ENCODE results near the gene C16orf95.
"Not testable (repeated sequence)": the region's sequence is repeated elsewhere in the genome, so short reads cannot be mapped to it uniquely, and the experiment has no call there.

C16orf95 gene, protein sequence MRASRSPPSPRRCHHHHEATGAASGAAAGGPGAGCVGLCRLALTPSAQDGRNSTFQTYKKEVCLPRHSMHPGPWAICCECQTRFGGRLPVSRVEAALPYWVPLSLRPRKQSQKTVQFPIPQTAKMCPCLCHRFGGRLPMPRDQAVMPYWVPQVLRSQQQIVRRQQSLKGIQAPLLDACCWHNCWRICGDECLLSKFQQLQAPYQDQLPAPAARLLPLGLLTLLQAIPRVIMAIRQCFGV

DNA sequence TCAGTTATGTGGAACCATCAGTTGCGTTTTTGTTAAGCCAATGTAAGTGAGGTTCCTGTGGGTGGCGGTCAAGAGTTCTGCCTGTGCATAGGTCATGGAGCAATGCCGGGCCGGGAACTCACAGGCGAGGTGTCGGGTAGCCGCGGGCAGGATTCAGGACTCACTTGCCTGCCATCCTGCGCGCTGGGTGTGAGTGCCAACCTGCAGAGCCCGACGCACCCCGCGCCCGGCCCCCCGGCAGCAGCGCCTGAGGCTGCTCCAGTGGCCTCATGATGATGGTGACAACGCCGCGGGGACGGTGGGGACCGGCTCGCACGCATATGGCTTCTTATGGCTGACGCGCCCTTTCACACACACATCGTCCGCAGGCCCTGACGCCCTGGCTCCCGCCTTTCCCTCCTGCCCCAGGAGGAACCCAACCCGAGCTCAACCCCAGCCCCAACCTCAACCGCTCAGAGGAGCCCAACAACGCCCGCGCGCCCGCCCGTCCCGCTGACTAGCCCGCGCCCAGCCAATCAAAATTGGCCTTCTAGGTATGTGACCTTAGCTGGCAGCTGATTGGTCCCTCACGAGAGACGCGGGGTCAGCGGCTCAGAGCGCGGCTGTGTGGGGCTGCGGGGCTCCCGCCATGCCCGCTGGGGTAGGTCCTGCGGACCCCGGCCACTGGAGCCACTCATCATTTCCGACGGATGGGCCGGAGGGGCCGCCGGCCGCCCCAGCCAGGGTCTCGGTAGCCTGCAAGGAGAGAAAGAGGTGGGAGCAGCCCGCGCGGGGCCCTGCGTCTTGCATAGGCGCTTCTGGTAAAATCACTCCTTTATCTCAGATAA, at the start of gene C16orf95:
C16orf95 (minus strand) TSS at position 470 of the 827 bp plus-strand sequence; CDS start at position 320, 150 bp downstream.
- peak; percentile 95 for DNase-seq

DNA sequence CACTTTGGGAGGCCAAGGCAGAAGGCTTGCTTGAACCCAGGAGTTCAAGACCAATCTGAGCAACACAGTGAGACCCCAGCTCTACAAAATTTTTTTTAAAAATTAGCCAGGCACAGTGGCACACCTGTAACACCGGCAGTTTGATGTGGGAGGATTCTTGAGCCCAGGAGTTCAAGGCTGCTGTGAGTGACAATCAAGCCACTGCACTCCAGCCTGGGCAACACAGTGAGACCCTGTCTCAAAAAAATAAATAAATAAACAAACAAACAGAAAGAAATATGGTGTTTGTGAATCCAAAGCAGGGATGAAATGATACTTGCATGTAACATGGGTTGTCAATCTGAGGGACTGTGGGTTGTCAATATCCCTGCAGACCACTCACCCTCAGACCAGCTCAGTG, 49.7 kb upstream of the C16orf95 start:
- no peak for DNase-seq

DNA sequence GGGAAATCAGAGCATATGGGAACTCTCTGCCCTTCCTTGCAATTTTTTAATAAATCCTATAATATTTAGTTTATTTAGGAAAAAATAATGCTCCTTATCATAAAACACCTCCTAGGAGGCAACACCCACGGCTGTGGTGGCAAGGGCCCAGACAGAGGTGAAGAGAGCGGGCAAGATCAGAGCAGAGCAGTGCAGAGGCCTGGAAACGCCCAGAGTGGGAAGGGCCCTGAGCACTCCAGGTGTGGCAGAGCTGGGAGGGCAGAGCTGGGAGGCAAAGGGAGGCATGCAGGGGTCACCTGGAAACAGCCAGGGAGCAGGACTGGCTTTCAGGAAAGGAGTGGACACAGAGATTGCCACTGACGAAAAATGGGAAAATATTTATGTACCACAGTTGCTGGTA, 49.1 kb upstream of the C16orf95 start:
- DNase-seq: no peak

DNA sequence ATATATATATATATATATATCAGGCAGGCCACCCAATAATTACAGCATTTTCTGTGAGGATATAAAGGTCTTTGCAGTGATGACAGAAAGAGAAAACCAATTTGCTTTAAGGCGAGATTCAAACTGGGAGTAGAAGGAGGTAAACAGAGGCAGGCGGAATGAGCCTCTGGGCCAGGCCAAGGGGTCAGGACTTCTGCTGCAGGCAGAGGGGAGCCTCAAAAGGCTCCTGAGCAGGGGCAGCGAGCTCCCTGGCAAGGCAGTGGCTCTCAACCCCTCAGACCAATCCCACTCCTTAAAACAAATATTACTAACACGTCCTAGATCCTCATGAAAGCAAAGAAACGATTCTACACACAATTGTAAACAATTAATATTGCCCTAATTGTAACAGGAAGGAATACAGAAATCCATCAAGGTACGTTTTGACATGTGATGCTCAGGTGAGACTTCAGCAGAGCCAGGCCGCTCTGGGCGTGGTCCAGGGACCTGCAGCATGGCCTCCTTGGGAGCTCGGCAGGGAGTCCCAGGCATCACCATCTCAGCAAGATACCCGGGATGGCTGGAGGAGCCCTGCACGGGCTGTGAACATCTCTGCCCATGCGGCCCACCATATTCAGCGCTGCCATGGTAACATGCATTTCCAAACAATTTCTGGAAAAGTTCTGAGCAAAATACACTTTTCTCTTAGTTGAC, 48.0 kb upstream of the C16orf95 start:
- no peak for DNase-seq

DNA sequence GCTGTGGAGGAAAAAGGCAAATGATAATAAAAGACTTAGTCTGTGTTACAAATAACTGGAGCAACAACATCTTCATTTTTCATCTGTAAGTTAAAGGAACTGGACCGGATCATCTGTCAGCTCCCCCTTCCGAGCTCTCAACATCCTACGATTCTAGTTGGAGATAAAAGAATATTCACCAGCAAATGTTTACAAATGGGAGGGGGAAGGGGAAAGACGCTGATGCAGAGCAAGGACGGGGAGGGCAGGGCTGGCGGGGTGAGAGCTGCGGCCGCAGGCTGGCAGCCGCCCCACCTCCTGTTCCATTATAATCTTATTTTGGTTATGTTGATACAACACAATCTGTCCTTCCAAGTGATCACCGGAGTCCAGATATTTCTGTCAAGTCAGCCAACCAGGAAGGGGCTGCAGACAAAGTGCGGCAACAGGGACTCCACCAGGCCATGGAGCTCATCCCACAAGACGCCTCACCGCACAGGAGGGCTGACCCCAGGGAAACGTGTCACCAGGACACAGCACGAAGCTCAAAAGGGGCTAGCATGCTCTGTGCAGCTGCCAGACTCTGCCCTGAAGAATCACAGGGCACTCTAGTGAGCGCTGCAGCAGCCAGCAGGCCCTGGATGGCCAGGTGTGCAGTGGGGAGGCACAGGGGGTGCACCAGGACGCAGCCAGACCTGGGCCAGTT, 46.7 kb upstream of the C16orf95 start:
- no peak for DNase-seq

DNA sequence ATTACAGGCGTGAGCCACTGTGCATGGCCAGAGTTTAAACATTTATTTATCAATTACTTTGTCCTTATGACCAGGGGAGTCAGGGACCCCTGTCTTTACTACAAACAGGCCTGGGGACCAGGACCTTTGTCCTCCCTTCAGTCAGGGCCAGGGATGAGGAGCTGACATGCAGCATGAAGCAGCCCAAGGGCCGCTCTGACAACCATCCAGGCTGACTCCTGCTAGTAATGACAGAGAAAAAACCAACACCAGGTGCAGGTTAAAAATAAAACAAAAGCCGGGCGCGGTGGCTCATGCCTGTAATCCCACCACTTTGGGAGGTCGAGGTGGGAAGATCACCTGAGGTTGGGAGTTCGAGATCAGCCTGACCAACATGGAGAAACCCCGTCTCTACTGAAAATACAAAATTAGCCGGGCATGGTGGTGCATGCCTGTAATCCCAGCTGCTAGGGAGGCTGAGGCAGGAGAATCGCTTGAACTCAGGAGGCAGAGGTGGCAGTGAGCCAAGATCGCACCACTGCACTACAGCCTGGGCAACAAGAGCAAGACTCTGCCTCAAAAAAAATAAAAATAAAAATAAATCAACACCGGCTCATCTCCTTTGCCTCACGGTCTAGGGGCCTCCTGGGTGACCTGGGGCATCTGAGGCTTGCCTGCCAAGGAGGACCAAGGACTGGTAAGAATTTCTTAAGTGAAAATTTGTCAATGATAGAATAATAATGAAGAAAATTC, 45.8 kb upstream of the C16orf95 start:
- DNase-seq: not testable (repeated sequence)

DNA sequence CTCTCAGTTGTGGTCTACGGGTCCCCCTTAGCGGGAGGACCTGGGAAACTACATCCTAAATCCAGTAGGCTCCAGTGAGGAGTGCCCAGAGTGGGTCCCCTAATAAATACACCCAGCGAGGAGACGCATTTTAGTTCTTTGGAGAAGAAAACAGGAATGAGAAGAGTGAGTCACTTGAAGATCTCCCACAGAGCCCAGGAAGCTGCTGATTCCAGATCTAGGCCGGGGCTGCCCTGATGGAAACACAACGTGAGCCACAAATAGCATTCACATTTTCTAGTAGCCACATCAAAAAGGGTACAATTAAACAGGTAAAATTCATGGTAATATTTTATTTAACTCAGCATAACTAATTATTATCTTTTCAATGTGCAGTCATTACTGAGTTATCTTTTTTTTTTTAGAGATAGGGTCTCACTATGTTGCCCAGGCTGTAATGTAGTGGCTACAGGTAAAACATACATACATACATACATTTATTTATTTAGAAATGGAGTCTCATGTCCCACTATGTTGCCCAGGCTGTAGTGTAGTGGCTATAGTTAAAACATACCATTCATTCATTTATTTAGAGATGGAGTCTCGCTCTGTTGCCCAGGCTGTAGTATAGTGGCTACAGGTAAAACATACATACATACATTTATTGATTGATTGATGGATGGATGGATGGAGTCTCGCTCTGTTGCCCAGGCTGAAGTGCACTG, 44.9 kb upstream of the C16orf95 start:
- no peak for DNase-seq

DNA sequence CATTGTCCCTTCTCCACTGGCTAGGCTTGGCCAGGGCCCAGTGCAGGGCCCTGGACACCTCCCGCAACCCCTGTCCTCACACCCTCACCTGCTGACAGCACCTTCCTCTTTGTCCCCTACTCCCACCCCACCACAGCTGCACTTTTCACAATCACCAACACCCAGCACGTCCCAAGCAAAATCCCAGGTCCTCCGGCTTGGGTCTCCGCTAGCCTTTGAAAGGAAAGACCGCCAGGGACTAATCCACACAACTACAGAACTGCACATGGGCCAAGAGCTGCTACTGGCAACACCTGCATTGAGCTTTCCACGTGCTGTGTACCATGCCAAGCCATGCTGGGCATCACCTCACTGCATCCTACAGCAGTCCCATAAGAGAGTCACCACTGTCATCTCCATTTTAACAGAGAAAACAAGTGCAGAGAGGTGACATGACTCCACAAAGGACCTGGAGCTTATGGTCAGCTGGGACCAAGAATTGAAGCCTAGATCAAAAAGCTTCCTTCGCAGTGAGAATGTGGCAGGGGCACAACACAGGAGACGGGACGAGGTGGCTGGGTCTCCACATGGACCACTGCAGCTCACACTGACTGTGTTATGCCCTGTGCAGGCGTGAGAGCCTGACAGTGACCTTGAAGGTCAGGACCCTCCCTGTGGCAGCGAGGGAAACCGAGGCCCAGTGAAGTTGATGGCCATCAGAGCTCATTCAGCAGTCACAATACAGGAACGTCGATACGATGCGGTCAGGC, 43.8 kb upstream of the C16orf95 start:
- DNase-seq: no peak

DNA sequence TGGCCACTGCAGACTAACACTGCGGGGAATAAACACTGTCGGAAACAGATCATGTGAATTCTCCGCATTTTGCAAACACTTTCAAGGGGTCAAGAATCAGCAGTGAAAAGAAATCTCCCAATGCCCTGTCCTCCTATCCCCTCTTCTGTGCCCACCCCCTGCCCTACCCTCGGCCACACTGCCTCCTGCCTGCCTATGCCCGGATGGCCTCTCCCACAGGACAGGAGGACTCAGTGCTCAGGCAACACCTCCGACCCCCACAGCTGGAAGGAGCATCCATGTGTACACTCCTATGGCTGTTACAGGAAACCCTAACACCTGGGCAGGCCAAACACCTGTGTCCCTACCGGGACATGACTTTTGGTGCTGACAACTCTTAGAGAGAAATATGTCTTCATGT, 41.9 kb upstream of the C16orf95 start:
- no peak for DNase-seq

DNA sequence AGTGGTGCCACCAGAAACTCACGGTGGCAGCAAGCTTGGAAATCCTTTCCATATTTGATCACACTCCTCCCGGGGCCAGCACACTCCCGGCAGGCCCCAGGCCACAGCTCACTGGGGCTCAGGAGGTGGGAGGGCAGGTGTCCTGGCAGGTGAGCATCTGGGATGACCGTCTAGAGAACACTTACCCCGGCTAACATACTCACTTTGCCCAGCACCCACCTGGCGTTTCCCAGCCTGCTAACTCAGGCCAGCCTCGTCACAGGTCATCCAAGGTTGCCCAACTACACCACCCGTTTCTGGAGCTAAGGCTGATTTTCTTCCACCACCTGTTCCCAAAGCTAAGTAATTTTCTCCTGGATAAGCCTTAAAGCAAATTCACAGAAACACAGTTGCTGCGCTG, 41.5 kb upstream of the C16orf95 start:
- no peak for DNase-seq

DNA sequence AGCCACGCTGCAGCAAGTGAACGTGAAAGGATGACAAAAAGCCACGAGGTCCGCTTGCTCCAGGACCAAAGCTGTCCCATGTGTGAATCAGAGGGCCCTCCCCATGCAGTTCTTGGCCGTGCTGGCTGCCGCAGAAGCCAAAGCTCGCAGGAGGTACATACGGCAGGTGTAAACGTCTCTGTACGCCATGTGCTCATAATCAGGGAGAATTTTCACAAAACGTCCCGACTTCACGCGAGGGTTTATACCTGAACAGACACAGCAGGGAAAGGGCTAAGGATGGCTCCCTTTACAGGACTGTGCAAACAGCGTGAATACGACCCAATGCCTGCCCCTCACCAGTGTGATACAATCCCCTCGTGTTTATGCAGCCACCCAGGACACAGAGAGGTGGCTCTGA, 41.1 kb upstream of the C16orf95 start:
- no peak for DNase-seq

DNA sequence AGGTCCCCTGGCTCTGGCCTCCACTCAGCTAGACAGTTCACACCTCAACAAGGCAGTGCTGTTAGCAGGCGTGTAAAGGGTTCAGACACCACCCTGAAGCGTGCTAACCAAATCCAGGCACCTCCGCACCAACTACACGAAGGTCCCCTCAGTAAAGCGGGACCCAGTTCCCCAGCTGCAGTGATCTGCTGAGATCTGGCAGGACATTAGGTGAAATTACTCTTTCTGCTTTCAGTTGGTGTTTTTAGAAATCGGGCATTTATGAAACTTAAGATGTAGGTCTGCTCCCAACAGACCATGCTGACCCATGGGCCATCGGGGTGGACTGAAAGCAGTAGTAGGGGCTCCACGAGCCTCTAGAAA, 39.3 kb upstream of the C16orf95 start:
- DNase-seq: no peak

DNA sequence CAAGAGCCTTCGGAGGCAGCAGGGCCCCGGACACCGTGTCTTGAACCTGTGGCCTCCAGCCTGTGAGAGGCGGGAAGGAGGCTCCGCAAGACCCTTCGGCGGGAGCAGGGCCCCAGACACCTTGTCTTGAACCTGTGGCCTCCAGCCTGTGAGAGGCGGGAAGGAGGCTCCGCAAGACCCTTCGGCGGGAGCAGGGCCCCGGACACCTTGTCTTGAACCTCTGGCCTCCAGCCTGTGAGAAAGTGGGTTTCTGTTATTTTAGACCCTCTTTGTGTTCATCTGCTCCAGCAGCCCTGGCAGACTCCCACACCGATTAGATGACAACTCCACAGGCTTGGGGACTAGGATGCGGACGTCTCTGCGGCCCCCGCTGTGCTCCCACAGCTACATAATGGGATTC, 36.4 kb upstream of the C16orf95 start:
- DNase-seq: no peak

DNA sequence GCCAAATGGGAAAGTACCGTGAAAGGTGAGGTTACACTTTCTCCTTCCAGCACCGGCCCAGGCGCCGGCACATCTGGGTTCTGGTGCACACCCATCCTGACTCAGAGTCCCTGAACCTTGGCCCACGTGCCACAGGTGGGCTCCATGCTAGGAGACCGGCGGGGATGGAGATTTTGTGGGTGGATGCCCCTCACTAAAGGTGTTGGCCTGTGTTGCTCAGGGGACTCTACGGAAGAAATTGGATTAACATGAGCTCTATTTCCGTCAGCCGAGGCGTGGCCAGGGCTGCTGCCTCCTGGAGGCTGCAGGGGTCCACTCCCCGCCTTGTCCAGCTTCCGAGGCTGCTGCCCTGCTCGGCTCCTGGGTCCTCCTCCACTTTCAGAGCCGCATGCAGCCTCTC, 35.6 kb upstream of the C16orf95 start:
- no peak for DNase-seq

DNA sequence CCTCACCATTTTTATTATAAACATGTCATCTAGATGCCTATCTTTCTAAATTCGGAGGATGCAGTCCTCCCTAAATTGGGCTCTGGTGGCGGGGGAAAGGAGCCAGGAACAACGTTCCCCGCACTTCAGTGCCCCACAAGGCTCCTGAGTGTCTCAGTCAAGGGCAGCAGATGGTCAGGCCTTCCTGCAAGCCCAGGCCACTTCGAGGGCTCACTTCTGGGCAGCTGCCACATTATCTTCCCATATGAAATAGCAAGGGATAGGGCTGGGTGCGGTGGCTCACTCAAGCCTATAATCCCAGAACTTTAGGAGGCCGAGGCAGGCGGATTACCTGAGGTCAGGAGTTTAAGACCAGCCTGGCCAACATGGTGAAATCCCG, 34.1 kb upstream of the C16orf95 start:
- no peak for DNase-seq

DNA sequence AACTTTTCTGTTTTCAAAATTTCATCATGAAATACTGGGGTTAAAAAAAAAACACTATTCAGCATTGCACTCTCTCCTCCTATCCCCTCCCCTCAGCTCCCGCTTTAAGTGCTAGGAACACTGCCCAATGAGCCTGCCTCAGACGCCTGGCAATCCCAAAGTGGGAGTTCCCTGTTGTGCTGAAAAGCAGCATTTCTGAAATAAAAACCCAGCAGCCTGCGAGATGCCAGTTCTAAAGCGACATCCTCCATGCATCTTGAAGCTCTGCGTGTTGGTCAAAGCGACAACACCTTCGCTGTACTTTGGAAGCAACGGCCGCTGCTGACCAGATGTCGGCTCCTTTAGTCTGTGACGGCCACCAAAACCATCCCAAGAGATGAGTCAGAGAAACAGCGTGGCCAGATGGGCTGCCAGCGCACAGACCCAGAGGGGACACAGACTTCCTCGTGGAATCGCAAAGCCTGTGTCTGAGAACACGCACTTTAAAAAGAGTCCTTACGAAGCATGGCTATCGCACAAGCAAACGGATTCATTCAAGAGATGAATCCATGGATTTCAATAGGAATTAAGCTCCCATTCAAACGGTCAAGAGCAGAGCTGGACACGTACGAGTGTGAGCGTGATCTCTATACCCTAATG, 33.6 kb upstream of the C16orf95 start:
- DNase-seq: peak; percentile 10

DNA sequence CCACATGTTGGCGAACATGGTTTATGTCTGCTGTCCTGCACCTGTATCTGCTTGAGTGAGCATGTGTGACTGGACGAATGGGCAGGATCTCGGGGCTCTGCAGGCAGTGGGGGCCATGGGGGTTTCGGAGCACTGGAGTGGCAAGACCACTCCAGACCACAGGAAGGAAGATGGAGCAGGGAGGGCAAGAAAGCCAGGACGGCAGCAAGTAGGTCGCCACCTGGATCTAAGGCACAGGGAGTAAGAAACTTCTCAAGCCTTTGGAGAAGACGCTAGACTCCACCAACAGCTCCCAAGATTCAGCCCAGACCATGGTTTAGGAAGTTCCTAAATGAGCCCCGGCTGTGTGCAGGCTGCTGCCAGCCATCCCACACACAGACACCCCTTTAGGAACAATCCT, 32.8 kb upstream of the C16orf95 start:
- DNase-seq: no peak

DNA sequence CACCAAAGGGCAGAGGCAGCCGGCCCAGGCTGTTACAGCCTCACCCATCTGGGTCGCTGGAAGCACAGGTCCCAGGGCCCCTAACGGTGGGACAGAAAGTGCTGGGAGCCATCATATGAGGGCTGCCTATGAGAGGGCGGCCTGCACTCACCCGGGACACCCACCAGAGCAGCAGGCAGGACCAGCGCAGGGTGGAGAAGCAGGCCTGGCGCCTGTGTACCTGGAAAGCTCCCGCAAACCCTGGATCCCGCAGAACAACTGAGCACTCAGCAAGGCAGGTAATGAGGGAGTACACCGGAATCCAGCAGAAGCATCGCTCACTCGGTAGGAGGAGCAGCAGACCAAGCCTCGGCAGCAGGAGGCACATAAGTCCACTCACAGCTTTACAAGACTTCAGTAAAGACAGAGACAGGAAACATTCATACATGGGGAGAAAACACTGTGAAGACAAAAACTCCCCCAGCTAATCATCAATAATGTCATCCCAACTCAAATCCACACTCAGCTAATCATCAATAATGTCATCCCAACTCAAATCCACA, 31.5 kb upstream of the C16orf95 start:
- DNase-seq: no peak

DNA sequence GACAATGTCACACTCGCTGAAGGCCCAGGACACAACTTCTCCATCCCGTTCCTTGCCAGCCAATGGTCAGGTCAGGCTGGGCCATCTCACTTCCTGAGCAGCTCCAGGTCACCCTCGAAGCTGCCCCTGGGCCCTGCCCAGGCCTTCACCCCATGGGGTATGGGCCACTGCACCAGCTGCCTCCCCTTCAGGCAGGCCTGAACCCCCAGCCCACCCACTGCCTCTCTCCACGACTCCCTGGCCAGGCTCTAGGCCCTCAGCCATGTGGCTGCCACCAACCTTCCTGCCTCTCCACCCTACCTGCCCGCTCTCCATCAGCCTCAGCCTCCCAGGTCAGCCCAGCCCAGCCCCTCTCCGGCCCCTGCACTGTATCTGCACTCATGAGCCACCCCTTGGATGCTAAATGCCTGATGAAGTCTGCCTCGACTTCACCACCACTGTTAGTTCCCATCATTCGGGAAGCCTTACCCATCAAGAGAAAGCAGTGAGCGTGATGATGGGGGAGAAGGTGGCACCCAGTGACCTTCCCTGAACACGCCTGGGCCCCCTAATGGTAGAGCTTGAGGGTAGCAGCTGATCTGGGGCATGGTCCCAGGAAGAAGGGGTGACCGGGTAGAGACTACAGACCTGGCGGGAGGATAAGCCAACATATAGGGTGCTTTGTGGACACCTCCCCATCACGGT, 30.9 kb upstream of the C16orf95 start:
- DNase-seq: no peak

DNA sequence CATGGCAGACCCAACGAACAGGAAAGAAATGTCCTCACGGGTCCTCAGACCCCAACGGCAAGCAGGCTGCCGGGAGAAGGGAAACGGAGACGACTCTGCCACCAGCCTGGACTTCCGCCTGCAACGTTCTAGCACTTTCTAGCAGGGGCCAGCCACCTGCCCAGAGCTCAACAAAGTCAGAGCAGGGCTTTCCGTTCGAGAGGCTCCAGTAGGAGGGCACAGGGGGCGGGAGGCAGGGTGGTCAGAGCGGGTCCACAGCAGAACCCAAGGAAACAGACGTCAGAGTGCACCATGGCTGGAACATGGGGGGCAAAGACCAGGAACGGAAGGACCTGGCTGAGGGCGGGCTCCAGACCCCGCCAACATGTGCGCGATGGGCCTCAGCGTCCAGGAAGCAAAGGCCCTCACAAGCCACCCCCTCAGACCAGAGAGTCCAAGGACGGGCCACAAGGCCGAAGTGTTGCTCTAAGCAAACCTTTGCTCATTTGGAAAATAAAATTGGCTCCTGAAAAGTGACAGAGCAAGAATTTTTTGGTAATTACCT, 29.4 kb upstream of the C16orf95 start:
- no peak for DNase-seq

Data from fibroblast of upper back skin (primary cell).